GM21447 (cell line): ENCODE results near the gene OSBP2.

Source experiments
- ATAC-seq: cut with Tn5 transposase; IDR thresholded peaks from one replicate; pipeline ENCODE4 v1.9.1; 2021; ENCODE audit not compliant: unreplicated experiment

The OSBP2 gene

DNA sequence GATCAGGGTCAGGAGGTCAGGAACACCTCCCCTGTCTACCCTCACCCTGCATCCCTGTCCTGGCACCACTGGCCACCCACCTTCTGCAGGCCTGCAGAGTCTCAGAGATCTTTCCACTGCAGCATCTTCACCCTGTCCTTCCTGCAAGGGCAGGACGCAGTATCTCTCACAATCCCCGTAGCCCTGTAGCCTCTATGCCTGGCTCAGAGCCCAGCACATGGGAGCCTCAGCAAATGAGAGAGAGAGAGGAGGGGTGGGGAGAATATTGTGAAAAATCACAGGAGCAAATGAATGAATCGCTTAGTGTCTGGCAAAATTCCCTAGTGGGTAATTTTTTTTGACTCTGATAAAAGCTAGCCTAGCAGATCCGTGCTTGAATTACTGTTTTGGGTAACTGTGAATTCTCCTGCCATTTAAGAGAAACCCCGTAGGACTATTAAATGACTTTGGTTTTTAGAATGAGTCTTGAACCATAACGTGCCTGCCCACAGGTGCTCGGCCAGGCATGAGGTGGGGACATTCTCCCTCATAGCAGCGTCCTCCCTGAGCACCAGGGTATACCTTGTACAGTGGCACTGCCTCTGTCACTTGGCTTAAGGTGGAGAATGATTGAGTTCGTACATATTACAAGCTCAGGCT lies 182.4 kb downstream of the OSBP2 start:
- ATAC-seq: no peak

DNA sequence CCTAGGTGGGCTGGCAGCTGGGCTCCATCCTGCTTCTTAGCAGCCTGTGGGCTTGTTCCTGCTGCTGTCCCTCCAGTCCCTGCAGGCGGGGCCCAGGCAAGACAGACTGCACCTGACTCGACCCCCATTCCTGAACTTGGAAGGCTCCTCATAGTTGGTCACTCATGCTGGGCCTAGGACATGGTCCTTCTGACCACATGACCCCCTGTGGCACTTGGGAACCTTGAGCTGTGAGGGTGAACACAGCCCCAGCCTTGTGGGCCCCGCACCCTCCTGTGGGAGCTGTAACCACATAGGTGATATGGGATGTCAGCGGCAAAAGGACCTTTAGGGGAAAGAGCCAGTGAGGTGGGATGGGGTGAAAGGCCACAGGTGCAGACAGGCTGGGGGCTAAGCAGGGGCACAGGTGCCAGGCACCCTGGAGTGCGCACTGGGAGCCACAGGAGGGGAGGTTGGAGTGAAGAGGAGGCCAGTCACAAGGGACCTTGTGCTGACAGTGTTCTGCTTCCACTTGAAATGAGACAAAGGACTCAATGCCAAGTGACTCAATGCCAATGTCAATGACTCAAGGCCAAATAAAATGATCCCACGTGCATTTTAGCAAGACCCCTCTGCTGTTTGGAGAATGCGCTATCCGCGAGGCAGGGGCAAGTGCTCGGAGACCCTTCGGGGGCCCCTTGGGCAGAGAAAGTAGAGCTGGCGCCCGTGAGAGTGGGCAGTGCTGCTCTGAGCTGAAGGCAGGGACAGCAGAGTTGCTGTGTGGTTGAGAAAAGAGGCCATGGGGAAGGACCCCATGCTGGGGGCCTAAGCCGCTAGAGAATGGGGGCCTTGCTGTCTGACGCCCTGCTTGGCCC lies 183.2 kb downstream of the OSBP2 start:
- ATAC-seq: no peak

DNA sequence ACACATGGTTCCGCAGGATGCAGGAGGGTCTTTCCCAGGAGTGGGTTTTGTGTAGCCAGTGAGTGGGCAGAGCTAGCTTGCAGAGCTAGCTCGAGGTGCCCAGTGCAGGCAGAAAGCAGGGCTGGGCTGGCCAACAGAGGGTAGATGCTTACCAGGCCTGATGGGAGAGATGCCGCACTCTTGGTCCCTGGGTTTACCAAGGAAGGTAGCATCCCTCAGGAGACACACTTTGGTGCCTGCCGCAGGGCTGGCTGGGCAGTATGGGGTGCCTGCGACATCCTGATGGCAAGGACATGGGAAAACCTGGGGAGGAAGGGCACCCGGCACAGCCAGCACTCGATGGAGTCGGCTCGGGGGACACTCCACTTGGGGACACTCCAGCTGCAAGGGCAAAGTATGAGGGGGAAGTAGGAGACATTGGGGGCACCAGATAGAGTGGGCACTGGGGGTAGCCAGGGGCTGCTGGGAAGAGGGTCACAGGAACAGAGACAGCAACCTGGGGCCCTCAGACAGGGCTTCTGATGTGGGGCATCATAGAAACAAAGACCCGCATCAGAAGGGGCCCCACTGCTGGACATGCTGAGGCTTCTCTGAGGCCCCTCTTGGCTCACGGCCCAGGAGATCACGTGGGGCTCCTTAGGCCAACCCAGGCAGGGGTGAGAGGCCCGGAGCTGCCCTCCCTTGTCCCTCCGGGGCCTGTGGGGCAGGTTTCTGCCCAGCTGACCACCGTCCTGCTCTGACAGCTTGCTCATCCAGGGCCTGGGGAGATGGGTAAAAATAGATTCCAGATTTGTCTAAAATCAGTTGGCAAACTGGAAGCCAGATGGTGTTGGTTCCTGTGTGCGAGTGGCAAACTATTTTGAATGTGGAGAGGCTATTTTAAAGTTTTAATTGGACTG lies 184.1 kb downstream of the OSBP2 start:
- no peak for ATAC-seq

DNA sequence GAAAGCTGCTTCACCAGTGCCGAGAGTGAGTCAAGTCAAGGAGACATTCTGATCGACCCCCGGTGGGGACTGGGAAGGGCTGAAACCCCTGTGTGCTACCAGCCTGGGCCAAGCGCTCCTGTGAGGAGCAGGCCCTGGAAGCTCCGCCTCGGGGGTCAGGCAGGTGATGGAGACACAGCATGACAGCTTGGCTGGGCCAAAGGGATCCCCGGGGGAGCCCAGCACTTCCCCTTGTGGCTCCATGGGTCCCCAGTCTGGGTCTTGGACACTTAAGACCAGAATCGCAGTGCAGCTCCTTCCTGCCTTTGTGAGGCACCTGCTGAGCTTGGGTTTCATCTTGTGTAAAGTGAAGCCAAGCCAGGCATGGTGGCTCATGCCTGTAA lies 184.7 kb downstream of the OSBP2 start:
- no peak for ATAC-seq

DNA sequence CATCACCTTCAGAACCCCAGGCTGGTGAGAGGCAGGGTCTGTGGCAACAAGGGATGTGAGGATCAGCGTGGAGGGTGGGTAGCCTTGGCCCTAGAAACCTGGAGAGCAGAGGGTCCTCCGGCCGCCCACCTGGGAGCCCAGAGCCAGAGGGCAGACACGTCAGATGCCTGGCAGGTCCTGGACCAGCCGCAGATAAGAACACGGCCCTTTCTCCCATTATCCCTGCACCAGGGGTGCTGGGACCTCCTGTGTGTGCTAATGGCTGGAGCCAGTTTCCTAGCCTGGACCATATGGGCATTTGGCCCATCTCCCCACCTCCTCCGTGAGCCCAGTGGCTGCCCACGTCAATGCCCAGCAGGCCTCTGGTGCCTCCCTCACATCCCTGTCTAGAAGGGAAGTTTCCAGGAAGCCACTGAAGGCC lies 185.5 kb downstream of the OSBP2 start:
- no peak for ATAC-seq

DNA sequence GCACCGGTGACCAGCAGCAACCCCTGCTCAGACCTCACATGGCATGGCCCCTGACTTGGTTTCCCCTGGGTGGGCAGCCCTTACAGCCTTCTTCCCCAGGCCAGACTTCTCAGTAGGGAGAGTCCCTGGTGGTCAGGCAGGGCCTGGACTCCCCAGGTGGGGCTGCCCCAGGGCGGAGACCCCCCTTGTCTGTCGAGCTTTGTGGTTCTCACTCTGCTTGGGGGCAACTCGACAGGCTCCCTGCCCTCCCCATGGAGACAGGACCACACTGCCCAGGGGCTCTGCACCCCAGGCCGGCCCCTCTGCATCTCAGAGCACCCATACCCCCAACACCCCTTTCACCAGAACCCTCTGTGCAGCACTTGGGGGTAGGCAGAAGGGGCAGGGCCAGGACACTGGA lies 186.2 kb downstream of the OSBP2 start:
- ATAC-seq: no peak

DNA sequence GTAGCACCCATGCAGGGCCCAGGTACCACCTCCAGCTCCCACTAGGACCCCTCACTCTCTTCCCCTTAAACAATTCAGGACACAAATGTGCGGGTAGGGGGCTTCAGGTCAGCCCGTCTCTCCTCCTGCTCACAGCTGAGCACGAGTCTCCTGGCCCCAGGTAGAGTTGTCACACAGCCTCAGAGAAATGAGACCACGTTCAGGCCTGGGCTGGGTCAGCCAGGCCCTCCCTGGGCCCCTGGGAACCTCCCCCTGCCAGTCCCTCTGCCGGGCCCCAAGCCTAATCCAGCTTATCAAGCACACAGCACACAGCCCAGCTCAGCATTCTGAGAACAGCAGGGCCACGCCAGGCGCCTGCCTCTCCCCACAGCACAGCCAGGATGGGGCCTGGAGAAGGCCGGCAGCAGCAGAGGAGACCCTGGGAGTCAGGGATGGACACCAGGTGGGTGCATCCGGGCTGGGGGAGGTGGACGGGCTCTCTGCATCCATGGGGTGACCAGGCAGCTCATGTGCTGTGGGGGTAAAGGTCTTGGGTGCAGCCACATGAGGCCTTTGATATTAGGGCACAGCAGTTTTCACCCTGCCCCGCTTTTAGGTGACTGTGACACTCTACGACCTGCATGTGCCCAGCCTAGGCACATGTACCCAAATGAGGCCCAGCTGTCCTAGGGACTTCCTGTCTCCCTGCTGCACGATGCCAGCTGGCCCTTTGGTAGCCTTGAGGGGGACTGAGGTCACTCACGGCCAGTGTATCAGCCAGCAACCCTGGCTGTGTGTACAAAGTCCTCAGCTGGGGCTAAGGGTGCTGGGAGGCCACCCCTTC lies 186.9 kb downstream of the OSBP2 start:
- ATAC-seq: no peak

DNA sequence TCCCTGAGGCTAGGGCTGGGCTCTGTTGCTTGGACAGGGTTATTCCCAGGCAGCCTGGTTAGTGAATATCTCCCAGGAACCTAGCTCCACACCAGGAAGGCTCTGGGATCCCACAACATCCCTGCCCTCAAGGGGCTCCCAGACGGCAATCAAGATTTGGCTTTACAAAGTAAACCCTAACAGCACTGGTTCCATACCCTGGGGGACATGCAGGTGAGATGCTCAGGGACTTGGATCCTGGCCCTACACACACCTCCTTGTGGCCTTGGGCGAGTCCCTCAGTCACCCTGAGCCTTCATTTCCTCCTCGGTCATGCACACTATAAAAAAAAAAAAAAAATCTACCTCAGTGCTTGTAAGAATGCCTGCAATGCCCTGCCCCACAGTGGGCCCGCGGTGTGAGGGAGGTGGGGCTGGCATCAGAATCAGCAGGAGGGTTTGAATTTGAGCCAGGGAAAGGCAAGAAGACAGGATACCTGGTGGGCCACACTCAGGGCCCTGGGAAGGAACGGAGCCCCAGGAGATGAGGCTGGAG lies 187.6 kb downstream of the OSBP2 start:
- no peak for ATAC-seq

DNA sequence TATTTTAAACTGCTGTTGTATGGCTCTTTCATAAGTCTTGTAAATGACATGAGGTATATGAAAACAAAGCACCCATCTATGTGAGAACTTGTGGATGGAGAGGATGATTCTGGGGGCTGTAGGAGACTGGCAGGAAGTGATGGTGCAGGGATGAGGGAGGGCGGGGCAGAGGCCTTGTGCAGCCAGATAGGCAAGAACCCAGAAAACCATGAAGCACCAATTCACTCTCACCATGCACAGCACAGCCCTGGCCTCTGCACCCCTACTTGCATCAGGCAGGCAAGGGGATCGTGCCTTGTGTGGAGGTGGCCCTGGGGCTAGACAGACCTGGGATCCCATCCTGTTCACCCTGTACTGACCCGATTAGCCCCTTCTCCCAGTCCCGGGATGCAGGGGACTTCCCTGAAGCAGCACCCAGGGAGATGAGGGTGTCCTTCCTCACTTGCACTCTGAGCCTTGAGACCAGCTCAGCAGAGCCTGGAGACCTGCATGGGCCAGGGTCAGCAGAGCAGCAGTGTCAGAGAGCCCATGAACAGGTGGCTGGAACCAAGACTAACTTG lies 188.4 kb downstream of the OSBP2 start:
- no peak for ATAC-seq

DNA sequence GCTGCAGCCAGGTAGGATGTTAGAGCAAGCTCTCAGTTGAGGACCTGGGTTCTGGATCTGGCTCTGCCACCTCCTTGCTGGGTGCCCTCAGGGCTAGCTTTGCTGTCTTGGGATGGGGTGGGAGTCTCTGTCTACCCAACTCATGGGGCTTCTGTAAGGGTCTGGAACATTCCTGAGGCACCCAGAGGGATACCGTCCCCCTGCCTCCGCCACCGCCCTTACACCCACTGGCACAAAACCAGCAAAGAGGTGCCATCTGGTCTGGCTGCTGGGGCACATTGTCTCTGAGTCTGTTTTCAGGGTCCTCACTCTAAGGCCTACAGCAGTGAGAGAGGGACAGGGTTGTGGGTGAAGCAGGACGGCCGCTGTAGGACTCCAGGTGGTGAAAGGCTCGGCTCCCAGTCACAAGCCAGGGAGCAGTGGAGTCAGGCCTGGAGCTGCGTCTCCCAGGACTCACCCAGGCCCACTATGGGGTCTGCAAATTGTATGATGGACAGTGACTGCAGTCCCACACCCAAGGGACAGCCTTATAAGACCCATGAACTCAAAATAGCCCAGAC lies 189.0 kb downstream of the OSBP2 start:
- ATAC-seq: no peak

DNA sequence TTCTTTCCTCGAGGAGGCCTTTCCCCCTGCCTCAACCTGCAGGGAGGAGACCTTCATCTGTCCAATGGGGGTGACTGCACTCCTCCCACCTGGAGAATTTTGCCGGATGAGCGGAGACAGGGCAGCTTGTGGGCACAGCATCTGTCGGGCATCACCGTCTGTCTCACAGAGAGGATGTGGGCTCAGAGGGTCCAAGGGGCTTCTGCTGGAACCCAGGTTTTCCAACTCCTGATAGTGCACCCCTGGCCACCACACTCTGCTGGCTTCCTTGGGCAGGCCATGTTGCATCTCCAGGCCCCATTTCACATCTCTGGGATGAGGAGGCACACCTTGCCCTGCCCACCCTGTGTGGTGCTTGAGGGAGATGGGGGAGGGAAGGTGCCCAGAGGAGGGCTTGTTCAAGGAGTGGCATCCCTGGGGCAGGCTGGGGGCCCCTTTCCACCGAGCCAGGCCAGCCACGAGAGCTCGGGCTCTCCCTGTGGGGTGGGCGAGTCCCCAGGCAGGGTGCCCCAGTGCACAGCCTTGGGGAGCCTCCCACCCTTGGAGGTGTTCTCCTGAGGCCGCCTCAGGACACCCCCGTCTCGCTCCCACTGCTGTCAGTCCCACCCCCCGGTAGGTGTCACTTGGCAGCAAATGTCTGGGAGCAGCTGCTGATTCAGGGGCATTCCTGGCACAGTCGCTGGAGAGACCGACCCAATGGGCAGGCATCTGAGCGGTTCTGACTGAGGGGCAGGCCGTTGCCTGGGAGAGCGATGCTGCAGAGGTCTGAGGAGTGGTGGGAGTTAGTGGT lies 189.7 kb downstream of the OSBP2 start:
- ATAC-seq: no peak

DNA sequence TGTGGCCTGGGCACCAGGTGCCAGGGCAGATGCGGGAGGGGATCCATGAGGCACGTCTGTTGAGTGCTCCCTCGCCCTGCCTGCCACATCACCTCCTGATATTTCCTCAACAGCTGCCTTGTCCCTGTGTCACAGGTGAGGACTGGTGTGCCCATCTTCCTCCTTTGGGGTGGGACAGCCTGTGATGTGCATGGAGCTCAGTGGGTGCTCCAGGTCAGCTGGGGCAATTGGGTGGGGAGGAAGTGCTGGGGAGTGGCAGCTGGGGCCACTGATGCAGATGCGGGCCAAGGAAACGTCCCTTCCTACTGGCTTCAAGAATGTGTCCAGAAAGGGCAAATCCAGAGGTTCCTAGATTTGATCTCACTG lies 190.3 kb downstream of the OSBP2 start:
- no peak for ATAC-seq

DNA sequence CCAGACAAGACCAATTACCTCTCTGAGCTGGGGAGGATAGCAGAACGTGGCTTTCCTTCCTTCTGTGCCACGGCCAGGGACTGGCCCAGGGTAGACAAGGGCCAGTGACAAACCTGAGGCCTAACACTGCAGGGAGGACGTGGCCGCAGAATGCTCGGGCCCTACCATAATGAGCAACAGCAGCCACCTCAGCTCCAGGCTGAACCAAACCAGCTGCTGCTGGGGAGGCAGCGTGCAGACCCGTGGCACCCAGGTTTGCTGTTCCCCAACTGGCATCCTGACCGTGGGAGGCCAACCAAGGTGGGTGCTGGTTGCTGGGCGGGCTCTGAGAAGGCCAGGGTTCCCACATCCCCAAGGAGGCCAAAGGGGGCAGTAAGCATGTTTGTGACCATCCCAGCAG lies 190.9 kb downstream of the OSBP2 start:
- ATAC-seq: no peak

DNA sequence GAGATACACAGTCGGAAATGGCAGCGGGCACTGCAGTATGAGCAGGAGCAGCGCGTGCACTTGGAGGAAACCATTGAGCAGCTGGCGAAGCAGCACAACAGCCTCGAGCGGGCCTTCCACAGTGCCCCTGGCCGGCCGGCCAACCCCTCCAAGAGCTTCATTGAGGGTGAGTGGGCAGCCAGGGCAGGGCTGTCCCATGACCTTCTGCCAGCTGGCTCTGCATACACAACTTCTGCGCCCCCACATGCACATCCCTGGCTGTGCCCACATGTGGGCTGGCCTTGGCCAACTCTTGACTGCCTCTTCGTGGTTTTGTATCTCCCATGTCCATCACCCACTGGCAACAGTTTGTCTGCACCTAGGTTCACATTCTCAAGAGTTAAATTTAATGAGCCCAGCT lies 192.8 kb downstream of the OSBP2 start:
- ATAC-seq: no peak

DNA sequence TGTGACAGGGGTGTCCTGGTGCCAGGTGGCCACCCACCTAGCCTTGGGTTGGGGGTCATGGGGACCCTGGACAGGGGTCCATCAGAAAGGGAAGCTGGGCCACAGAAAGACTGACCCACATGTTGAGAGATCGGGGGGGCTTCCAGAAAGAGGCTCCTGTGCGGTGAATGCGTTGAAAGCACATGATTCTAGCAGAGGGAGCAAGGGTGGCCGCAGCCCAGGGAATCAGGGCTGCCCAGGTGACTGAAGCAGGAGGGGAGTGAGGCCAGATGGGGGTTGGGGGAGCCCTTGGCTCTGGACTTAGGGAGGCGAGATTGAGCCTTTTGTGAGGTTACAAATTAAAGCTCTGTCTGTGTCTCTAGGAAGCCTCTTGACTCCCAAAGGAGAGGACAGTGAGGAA lies 193.2 kb downstream of the OSBP2 start:
- no peak for ATAC-seq

DNA sequence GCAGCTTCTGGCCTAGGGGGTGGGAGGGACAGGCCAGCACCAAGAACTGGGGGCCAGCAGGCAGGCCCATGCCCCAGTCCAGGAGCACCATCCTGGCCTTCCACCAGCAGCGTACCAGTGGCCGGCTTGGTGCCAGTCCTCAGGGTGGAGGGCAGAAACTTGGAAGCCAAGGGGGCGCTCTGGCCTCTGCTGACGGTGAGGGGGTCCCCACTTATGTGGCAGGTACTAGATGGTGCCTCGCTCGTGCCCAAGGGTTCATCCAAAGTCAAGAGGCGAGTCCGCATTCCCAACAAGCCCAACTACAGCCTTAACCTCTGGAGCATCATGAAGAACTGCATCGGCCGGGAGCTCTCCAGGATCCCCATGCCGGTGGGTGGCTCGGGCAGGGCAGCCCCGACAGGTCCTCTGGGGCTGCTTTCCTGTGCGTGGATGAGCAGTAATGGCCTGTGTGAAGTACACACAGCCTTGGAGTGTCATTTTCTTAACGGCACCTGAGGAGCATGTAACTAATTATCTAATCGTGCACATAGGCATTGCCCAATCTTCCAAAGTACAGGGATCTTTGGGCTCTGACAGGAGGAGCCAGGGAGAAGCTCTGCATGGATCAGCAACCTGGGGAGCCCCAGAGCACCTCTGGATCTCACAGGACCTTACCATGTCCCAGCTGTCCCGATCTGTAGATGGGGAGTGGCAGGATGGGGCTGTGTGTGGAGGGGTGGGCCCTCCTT lies 194.8 kb downstream of the OSBP2 start:
- no peak for ATAC-seq

DNA sequence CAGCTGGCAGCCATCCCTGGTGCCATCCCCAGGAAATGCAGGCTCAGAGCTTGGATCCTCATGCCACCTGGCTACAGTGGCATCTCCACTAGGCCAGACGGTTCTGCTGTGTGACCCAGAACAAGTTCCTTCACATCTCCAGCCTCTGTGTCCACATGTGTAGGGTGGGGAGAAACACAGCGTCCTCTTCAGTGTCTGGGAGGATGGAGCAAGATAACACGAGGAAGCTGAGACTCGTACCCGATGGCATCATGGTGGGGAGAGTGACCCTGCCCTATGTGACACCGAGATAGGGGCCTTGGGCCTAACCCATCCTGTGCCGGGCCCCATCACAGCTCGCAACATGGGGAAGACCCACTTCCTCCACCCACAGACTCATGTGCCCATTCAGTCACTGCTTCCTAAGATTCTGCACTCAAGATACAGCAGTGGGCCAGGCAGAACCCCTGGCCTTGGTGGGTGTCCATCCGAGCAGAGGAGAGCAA lies 195.4 kb downstream of the OSBP2 start:
- ATAC-seq: no peak

DNA sequence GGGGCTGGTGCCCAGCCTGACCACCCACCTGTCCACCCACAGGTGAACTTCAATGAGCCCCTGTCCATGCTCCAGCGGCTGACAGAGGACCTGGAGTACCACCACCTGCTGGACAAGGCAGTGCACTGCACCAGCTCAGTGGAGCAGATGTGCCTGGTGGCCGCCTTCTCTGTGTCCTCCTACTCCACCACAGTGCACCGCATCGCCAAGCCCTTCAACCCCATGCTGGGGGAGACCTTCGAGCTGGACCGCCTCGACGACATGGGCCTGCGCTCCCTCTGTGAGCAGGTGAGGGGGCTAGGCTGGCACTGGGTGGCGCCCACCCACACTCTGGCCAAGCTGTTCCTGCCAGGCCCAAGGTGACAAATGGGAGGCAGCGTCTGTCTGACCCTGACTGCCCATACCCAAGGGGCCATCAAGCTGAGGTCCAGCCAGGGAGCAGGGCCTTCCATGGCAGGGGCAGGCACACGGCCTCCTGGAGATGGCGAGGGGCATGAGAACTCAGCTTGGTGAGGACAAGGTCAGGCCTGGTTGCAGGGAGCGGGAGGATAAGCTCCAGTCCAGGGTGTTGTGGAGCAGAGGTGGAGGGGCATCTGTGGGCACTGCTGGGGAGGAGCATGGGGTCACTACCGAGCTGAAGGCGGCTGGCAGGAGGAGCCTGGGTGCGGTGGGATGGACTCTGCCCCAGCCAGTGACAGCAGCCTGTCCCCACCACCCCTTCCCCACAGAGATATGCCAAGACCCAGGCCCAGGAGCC lies 196.2 kb downstream of the OSBP2 start:
- no peak for ATAC-seq
